Vagina (tissue), 2 donors: ENCODE data around the gene CENATAC.

ENCODE experiments used
- CTCF ChIP-seq, 3 experiments: fragments of 450-650 bp in 2 of 3; fragments of 200-600 bp in 1 of 3; sonication (generic) in 1 of 3; IDR thresholded peaks; one replicate each; pipeline ENCODE4 v1.5.1; 2017 to 2019; ENCODE audit warnings: antibody characterized with exemption in 3 of 3, mild to moderate bottlenecking in 2 of 3, moderate library complexity in 2 of 3
- POLR2A ChIP-seq, 2 donors: fragments of 450-650 bp; IDR thresholded peaks; one replicate each; pipeline ENCODE4 v1.6.1; 2017; ENCODE audit warnings: antibody characterized with exemption in 2 of 2, mild to moderate bottlenecking in 2 of 2, moderate library complexity in 2 of 2

GRCh38 chr11:119021631-119022030 lies 23.7 kb downstream of the CENATAC start:
- TF ChIP-seq CTCF (IDR thresholded peaks at IDR 0.05) (no peak), POLR2A (IDR thresholded peaks at IDR 0.05) (no peak)
